Sigmoid colon (tissue), 3 donors: ENCODE data around the gene NAXD.

Experiments
- CTCF ChIP-seq, 4 experiments: fragments of 450-650 bp in 3 of 4; fragments of 200-600 bp in 1 of 4; IDR thresholded peaks; one replicate each; pipeline ENCODE4 v1.5.1; 2016 to 2019; ENCODE audit warnings: antibody characterized with exemption in 4 of 4, mild to moderate bottlenecking in 3 of 4, moderate library complexity in 2 of 4
- POLR2A ChIP-seq, 2 donors: fragments of 450-650 bp; IDR thresholded peaks; one replicate each; pipeline ENCODE4 v1.6.1; 2016; ENCODE audit warnings: antibody characterized with exemption in 2 of 2, mild to moderate bottlenecking in 2 of 2, moderate library complexity in 2 of 2

GRCh38 chr13:110650436-110650835, 35.1 kb downstream of the NAXD start:
- no peak for TF ChIP-seq CTCF (IDR thresholded peaks at IDR 0.05)
- TF ChIP-seq POLR2A (IDR thresholded peaks at IDR 0.05): no peak
